Stomach (tissue), 9 donors: ENCODE data around the gene SORCS1. TPM values are rescaled to one million over a fixed set of nuclear protein-coding genes. Genes with fewer than 3 reads are reported as not detected.

ENCODE experiments used
- DNase-seq, 2 donors: peaks; one replicate each; pipeline versions ENCODE4 v3.0.0 to v3.0.0-alpha.2; 2013 to 2019
- H3K27ac ChIP-seq, 5 donors: fragments of 200-600 bp in 4 of 5; sonication (generic) in 4 of 5; one replicate each; pipeline ENCODE4 v1.5.1; 2013 to 2019; ENCODE audit warnings: mild to moderate bottlenecking in 1 of 5, moderate library complexity in 1 of 5
- H3K27me3 ChIP-seq, 3 donors: fragments of 200-600 bp; sonication (generic); one replicate each; pipeline ENCODE4 v1.5.1; 2017 to 2019; ENCODE audit warnings: mixed run types in 1 of 3
- H3K36me3 ChIP-seq, 4 donors: fragments of 200-600 bp; sonication (generic); 1 replicate in 3 of 4; 2 replicates in 1 of 4; pipeline ENCODE4 v1.5.1; 2016 to 2019
- H3K4me1 ChIP-seq, 4 donors: fragments of 200-600 bp; sonication (generic); one replicate each; pipeline ENCODE4 v1.5.1; 2016 to 2019
- H3K4me3 ChIP-seq, 4 donors: fragments of 200-600 bp; sonication (generic) in 3 of 4; one replicate each; pipeline ENCODE4 v1.5.1; 2016 to 2019; ENCODE audit warnings: mild to moderate bottlenecking in 1 of 4
- H3K9me3 ChIP-seq, 4 donors: fragments of 200-600 bp; sonication (generic); one replicate each; pipeline ENCODE4 v1.5.1; 2016 to 2019
- EP300 ChIP-seq: sonication (generic); formaldehyde crosslinking; IDR thresholded peaks from one replicate; pipeline ENCODE4 v1.6.1; 2017; ENCODE audit warnings: antibody characterized with exemption
- POLR2A ChIP-seq, 4 donors: fragments of 450-650 bp; IDR thresholded peaks; one replicate each; pipeline ENCODE4 v1.6.1; 2016; ENCODE audit warnings: antibody characterized with exemption in 4 of 4, control low read depth in 2 of 4, mild to moderate bottlenecking in 1 of 4, moderate library complexity in 1 of 4
- POLR2AphosphoS5 ChIP-seq, 3 donors: sonication (generic); formaldehyde crosslinking; IDR thresholded peaks; one replicate each; pipeline ENCODE4 v1.6.1; 2016; ENCODE audit warnings: antibody characterized with exemption in 3 of 3
- WGBS, 5 donors: extraction: QIAGEN DNeasy Blood & Tissue Kit in 3 of 5; methylation state at CpG; one replicate each; pipeline versions ENCODE4 v1.1.5 to v1.1.7; 2013 to 2018; 5-methylcytosine and 5-hydroxymethylcytosine counted together
- intact Hi-C: fragments of 100-400 bp; cut with DNase I; formaldehyde crosslinking; loops from one replicate; pipeline ENCODE4 v1.15.1; 2023; ENCODE audit warnings: low total_unique reads
- polyA plus RNA-seq, 3 donors: library from polyadenylated mRNA; stranded (reverse); fragments of 200-250 nt; gene quantifications; one replicate each; pipeline ENCODE4 v1.2.3, GENCODE V29; 2013
- total RNA-seq, 5 donors: library from RNA; depleted of rRNA; stranded (reverse); fragments of >200 nt; gene quantifications; one replicate each; pipeline versions ENCODE4 v1.1.0 to v1.2.3, GENCODE V29; 2014 to 2016
- TF ChIP-seq, protein P1 (sequence below), 7 experiments: fragments of 450-650 bp in 4 of 7; fragments of 200-600 bp in 3 of 7; sonication (generic) in 3 of 7; IDR thresholded peaks; one replicate each; pipeline ENCODE4 v1.5.1; 2016 to 2019; ENCODE audit warnings: antibody characterized with exemption in 7 of 7, control low read depth in 2 of 7, mild to moderate bottlenecking in 1 of 7
- donor health status: healthy with polysubstance abuse.
- donor health status: Bipolar disorder and iron deficiency.
- donor health status: healthy.

SORCS1 gene
- total and polyA plus RNA-seq, 8 donors: 0.25 to 10.1 (median 0.69) TPM

GRCh38 chr10:107133656-107134055 lies 30.9 kb downstream of the SORCS1 start:
- intact Hi-C loops: no loop called here
- no peaks in the 10 kb centered on the region for H3K9me3 ChIP-seq
- no peak overlapping the region for H3K4me3 ChIP-seq
- no peak overlapping the region for H3K27ac ChIP-seq
- H3K27me3 ChIP-seq: no peaks in the 10 kb centered on the region
- 53 to 70% (median 60%) methylated on average over 1 of the region's 1 CpG for WGBS, 5 donors
- TF ChIP-seq, protein P1, sequence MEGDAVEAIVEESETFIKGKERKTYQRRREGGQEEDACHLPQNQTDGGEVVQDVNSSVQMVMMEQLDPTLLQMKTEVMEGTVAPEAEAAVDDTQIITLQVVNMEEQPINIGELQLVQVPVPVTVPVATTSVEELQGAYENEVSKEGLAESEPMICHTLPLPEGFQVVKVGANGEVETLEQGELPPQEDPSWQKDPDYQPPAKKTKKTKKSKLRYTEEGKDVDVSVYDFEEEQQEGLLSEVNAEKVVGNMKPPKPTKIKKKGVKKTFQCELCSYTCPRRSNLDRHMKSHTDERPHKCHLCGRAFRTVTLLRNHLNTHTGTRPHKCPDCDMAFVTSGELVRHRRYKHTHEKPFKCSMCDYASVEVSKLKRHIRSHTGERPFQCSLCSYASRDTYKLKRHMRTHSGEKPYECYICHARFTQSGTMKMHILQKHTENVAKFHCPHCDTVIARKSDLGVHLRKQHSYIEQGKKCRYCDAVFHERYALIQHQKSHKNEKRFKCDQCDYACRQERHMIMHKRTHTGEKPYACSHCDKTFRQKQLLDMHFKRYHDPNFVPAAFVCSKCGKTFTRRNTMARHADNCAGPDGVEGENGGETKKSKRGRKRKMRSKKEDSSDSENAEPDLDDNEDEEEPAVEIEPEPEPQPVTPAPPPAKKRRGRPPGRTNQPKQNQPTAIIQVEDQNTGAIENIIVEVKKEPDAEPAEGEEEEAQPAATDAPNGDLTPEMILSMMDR (IDR thresholded peaks at IDR 0.05): no peak
- no peak for TF ChIP-seq POLR2AphosphoS5 (IDR thresholded peaks at IDR 0.05)
- TF ChIP-seq EP300: no peak
- no peak for TF ChIP-seq POLR2A (IDR thresholded peaks at IDR 0.05)
- no peak for DNase-seq
- no peaks in the 10 kb centered on the region for H3K36me3 ChIP-seq
- H3K4me1 ChIP-seq: no peaks in the 10 kb centered on the region

- Histone ChIP-seq H3K9me3 (no peaks in the 10 kb centered on the region), H3K36me3 (no peaks in the 10 kb centered on the region), H3K4me3 (no peak overlapping the region), H3K27me3 (no peaks in the 10 kb centered on the region), H3K27ac (no peak overlapping the region), H3K4me1 (no peaks in the 10 kb centered on the region)
- WGBS, 5 donors: 68 to 79% (median 71%) methylated on average over 6 of the region's 6 CpGs
- no peak for DNase-seq
- TF ChIP-seq, protein P1 (IDR thresholded peaks at IDR 0.05): no peak
- TF ChIP-seq POLR2A (IDR thresholded peaks at IDR 0.05): no peak
- TF ChIP-seq EP300: no peak
- no peak for TF ChIP-seq POLR2AphosphoS5 (IDR thresholded peaks at IDR 0.05)
- intact Hi-C loops: no loop called here
These were observed 35.5 kb downstream of the SORCS1 start for GRCh38 chr10:107129000-107129399.

DNA sequence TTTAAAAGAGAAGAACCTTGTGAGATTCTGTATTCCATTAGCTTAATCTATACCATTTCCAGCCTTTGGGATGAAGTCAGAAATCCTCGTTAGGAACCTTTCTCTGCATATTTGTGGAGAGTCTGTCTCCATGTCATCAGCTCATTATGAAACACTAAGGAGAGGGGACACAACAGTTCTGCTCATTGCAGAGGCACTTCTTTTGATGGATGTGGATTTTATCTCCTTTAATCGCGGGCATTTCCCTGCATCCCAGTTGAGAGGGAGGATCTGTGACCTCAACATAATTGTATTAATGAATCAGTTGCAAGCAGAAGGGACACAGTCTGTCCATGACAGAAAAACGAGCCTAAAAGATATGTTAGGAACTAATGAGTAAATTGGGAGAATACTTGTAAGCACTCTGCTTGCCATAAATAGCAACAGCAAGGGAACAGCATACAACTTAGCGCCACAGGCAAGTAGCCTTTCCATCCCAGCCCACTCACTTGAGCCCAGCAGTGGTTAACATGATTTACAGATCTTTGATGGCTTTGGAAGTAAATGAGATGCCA lies 37.9 kb downstream of the SORCS1 start:
- Histone ChIP-seq H3K4me1 (no peaks in the 10 kb centered on the region), H3K27me3 (no peaks in the 10 kb centered on the region), H3K9me3 (no peaks in the 10 kb centered on the region), H3K27ac (no peak overlapping the region), H3K36me3 (no peaks in the 10 kb centered on the region), H3K4me3 (no peak overlapping the region)
- intact Hi-C loops: no loop called here
- no peak for DNase-seq
- 62 to 75% (median 72%) methylated on average over 5 of the region's 5 CpGs for WGBS, 5 donors
- no peak for TF ChIP-seq POLR2A (IDR thresholded peaks at IDR 0.05)
- TF ChIP-seq, protein P1 (IDR thresholded peaks at IDR 0.05): no peak
- no peak for TF ChIP-seq EP300
- TF ChIP-seq POLR2AphosphoS5 (IDR thresholded peaks at IDR 0.05): no peak

GRCh38 chr10:107122703-107123102 lies 41.8 kb downstream of the SORCS1 start:
- H3K4me3 ChIP-seq: no peak overlapping the region
- H3K27ac ChIP-seq: no peak overlapping the region
- H3K4me1 ChIP-seq: no peaks in the 10 kb centered on the region
- 27 to 49% (median 37%) methylated on average over 2 of the region's 2 CpGs for WGBS, 5 donors
- no peaks in the 10 kb centered on the region for H3K36me3 ChIP-seq
- no peak for TF ChIP-seq EP300
- TF ChIP-seq, protein P1 (IDR thresholded peaks at IDR 0.05): no peak
- no peak for TF ChIP-seq POLR2A (IDR thresholded peaks at IDR 0.05)
- no peak for TF ChIP-seq POLR2AphosphoS5 (IDR thresholded peaks at IDR 0.05)
- no peaks in the 10 kb centered on the region for H3K9me3 ChIP-seq
- no peak for DNase-seq
- no peaks in the 10 kb centered on the region for H3K27me3 ChIP-seq
- intact Hi-C loops: no loop called here
